ENCODE measurements around the gene EGFR. TPM values are rescaled to one million over a fixed set of nuclear protein-coding genes. Genes with fewer than 3 reads are reported as not detected.

EGFR gene
- total RNA-seq, 1 donor from 2014 or later, result 6.1 TPM

DNA sequence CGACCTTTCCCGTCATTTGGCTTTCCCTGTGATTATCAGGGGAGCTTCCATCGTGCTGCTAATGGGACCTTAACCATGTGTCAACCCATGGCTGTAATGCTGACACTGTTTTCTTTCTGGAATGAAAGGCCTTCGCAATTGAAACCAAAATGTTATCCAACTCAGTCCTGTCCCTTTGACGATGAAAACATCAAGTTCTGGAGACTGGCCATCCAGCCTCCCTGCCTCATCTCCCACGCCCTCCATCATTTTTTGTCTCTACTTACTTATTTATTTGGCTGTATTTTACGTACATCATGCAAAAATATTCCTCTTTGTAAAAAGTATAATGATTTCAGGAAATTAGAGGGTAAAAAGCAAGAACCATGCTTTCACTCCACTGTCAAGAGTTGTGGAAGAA, 69.8 kb downstream of the EGFR start:
- DNase-seq, result no peak
- peaks cover 59% of the 10 kb centered on the region for H3K4me1 ChIP-seq
- H3K4me3 ChIP-seq, result no peak overlapping the region
- H3K9me3 ChIP-seq (replicated peaks), result no peaks in the 10 kb centered on the region
- no peaks in the 10 kb centered on the region for H3K27me3 ChIP-seq (ENCODE audit: low read depth)
- intact Hi-C loops (cut with micrococcal nuclease), result no loop called here
- H3K36me3 ChIP-seq, result no peaks in the 10 kb centered on the region
- H3K27ac ChIP-seq (replicated peaks), result peak overlapping the region; percentile 76
- TF ChIP-seq, protein P1, sequence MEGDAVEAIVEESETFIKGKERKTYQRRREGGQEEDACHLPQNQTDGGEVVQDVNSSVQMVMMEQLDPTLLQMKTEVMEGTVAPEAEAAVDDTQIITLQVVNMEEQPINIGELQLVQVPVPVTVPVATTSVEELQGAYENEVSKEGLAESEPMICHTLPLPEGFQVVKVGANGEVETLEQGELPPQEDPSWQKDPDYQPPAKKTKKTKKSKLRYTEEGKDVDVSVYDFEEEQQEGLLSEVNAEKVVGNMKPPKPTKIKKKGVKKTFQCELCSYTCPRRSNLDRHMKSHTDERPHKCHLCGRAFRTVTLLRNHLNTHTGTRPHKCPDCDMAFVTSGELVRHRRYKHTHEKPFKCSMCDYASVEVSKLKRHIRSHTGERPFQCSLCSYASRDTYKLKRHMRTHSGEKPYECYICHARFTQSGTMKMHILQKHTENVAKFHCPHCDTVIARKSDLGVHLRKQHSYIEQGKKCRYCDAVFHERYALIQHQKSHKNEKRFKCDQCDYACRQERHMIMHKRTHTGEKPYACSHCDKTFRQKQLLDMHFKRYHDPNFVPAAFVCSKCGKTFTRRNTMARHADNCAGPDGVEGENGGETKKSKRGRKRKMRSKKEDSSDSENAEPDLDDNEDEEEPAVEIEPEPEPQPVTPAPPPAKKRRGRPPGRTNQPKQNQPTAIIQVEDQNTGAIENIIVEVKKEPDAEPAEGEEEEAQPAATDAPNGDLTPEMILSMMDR (IDR thresholded peaks at IDR 0.05; ENCODE audit: borderline replicate concordance), result no peak

DNA sequence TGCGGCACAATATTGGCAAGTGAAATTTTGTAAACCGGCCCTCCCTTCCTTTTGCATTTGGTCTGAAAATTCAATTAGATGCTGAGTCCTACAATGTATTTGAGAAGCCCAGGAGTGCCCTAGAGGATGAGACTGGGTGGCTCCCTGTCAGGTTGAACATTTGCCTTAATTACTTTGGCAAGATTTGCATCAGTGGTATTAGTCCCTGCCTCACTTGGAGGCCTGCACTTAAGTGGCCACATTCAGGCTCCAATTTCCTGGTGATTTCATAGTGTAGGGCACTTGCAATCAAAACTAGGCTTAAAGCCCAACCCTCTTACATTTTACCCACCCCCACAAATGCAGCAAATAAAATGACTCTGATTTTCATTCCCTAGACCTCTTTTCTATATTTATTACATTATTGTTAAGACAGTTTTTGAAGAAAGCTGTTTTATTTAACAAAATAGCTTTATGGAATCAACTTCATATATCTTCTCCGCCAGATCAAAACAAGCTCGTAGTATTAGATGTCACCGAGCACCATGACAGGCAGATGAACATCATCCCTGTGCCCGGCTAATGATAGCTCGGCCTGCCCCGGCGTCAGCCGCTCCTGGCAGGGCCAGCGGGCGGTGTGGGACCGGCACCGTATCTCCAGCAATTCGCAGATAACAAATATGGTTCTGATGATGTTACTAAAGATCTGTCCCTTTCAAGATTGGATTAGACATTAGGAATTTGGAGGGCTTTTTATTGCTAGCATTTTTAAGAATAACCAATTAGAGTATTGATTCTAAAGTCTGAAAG, 73.6 kb downstream of the EGFR start:
- Histone ChIP-seq H3K36me3 (no peaks in the 10 kb centered on the region), H3K4me3 (no peak overlapping the region), H3K27me3 (ENCODE audit: low read depth) (no peaks in the 10 kb centered on the region), H3K9me3 (replicated peaks) (no peaks in the 10 kb centered on the region), H3K4me1 (peaks cover 73% of the 10 kb centered on the region), H3K27ac (replicated peaks) (peak overlapping the region; percentile 52)
- TF ChIP-seq, protein P1 (IDR thresholded peaks at IDR 0.05; ENCODE audit: borderline replicate concordance), result no peak
- DNase-seq, result no peak
- intact Hi-C loops (cut with micrococcal nuclease), result no loop called here

DNA sequence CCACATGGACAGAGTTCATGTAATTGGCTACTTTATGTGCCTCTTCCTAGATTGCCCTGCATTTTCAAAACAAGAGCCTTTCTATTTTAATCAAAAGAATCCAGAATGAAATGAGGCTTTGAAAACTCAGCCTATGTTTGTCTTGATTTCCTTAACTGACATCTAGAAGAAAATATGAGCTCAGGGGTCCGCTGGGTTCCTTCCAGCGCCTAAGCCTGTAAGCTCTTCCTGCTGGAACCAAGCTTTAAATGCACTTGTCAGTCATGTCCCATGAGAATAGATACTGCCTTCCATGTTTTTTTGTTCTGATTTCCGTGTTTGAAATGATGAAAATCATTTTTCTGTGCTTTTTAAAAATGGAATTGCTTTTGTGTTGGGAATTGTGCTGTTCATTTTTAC, 74.2 kb downstream of the EGFR start:
- intact Hi-C loops (cut with micrococcal nuclease), result no loop called here
- TF ChIP-seq, protein P1 (IDR thresholded peaks at IDR 0.05; ENCODE audit: borderline replicate concordance), result no peak
- no peaks in the 10 kb centered on the region for H3K27me3 ChIP-seq (ENCODE audit: low read depth)
- no peaks in the 10 kb centered on the region for H3K36me3 ChIP-seq
- DNase-seq, result no peak
- peak overlapping the region; percentile 52 for H3K27ac ChIP-seq (replicated peaks)
- H3K9me3 ChIP-seq (replicated peaks), result no peaks in the 10 kb centered on the region
- no peak overlapping the region for H3K4me3 ChIP-seq
- peaks cover 71% of the 10 kb centered on the region for H3K4me1 ChIP-seq

DNA sequence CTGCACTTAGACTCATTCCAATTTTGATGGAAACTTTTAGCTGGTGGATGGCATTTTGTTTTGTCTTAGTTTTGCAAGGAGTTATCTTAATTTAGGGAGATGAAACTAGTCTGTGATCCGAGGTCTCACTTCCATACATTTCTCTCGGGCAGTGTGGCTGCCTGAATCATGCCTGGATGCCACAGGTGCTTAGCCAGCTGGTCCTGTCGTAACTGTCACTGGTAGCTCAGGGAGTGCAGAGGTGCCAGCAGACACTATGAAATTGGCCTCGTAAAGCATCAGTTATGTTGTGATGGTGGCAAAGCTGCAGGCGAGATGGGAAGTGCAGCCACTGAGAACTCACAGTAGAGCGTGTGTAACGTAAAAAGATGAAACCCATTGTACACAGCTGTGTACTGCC, 74.9 kb downstream of the EGFR start:
- TF ChIP-seq, protein P1 (IDR thresholded peaks at IDR 0.05; ENCODE audit: borderline replicate concordance), result no peak
- no peaks in the 10 kb centered on the region for H3K9me3 ChIP-seq (replicated peaks)
- intact Hi-C loops (cut with micrococcal nuclease), result no loop called here
- peak overlapping the region; percentile 52 for H3K27ac ChIP-seq (replicated peaks)
- H3K4me3 ChIP-seq, result no peak overlapping the region
- no peaks in the 10 kb centered on the region for H3K27me3 ChIP-seq (ENCODE audit: low read depth)
- no peak for DNase-seq
- H3K36me3 ChIP-seq, result no peaks in the 10 kb centered on the region
- peaks cover 66% of the 10 kb centered on the region for H3K4me1 ChIP-seq

DNA sequence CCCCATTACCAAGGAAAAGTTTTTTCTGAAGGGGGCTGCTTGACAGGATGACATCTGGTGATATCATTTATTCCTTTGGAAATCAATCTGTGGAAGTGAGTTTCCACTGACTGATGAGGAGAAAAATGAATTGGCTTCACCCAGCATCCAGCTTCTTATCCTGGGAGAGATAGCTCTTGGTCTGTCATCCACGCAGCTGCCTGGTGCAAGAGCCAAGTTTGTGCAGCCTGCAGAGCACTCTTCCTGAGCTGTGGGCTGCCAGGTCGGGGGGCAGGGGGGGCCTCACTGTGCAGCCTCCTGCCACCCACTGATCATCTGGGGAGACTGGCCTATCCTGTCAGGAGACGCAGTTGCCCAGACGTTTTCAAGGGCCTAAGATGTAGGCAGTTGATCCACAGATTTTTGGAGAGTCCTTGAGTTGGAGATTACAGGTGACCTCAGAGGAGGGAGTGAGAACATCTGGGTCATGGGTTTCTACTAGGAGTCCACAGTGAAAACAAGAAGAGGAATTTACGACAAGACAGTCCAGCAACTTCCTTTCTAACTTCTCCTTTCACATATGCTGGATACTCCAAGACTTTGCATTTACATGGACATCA, 75.4 kb downstream of the EGFR start:
- TF ChIP-seq, protein P1 (IDR thresholded peaks at IDR 0.05; ENCODE audit: borderline replicate concordance), result no peak
- intact Hi-C loops (cut with micrococcal nuclease), result no loop called here
- no peaks in the 10 kb centered on the region for H3K27me3 ChIP-seq (ENCODE audit: low read depth)
- no peak overlapping the region for H3K4me3 ChIP-seq
- no peaks in the 10 kb centered on the region for H3K36me3 ChIP-seq
- peaks cover 63% of the 10 kb centered on the region for H3K4me1 ChIP-seq
- no peaks in the 10 kb centered on the region for H3K9me3 ChIP-seq (replicated peaks)
- peak overlapping the region; percentile 52 for H3K27ac ChIP-seq (replicated peaks)
- no peak for DNase-seq

All from left ventricle myocardium inferior (tissue), 1 donor.